AG04449 (cell line): ENCODE measurements around the gene MAPK8IP3.
"Not testable (repeated sequence)": the region's sequence is repeated elsewhere in the genome, so short reads cannot be mapped to it uniquely, and the experiment has no call there.

Experiments used
- CTCF ChIA-PET: fragments of 350-600 bp; formaldehyde crosslinking; extraction: SDS; loops from one replicate; lab custom pipeline; 2021; ENCODE audit warnings: antibody characterized with exemption; lab: Yijun Ruan, JAX
- POLR2A ChIA-PET: fragments of 400-600, 350-600 bp; formaldehyde crosslinking; extraction: SDS; loops from one replicate; lab custom pipeline; 2020; ENCODE audit warnings: antibody characterized with exemption, inconsistent platforms; lab: Yijun Ruan, JAX
- DNase-seq: peaks from one replicate; pipeline ENCODE4 v3.0.0-alpha.2; 2010; ENCODE audit warnings: low read depth, low spot score
- H3K4me3 ChIP-seq: 2 replicates; pipeline ENCODE4 v1.5.1; 2011; ENCODE audit warnings: low read depth, mild to moderate bottlenecking, control low read depth, low read length
- CTCF ChIP-seq: IDR thresholded peaks from one replicate; pipeline ENCODE4 v1.5.1; 2011; ENCODE audit warnings: mild to moderate bottlenecking, moderate library complexity, low read length, control low read depth, inconsistent platforms; ENCODE audit not compliant: insufficient read depth; ENCODE audit errors: missing control alignments

Gene MAPK8IP3

GRCh38 chr16:1691276-1691675 lies 14.7 kb upstream of the MAPK8IP3 start:
- DNase-seq: no peak
- TF ChIP-seq CTCF: no peak
- H3K4me3 ChIP-seq: no peak overlapping the region
- ChIA-PET POLR2A (interaction anchor here (1.3 kb wide), 1 partner anchor 81 kb away, joined by 3 read pairs; the partner anchor contains the start of genes EME2 and MRPS34), CTCF (interaction anchor here (0.7 to 6.2 kb wide), 7 partner anchors 9 to 74 kb away, joined by 3 to 66 read pairs (median 5); partner anchors contain the start of genes JPT2 and MAPK8IP3)

DNA sequence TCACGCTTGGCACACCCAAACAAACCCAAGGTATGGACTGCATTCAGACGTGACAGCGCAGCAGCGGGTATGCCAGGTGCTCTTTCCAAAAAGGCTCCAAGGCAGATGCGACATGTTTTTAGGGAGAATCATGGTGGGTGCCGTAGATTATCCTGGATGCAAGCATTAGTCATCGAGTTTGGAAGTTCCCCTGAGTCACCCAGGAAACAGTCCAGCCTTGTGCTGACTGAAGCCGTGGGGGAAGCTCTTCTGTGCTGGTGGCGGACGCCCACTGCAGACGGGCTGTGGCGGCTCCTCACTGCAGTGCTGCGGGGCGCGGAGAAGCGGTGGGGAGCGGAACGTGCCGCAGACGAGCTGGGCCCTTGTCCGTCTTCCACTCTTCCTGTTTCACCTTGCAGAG lies 14.0 kb upstream of the MAPK8IP3 start:
- no peak overlapping the region for H3K4me3 ChIP-seq
- ChIA-PET POLR2A (interaction anchor here (0.7 to 1.3 kb wide), 3 partner anchors 13 to 81 kb away, joined by 3 to 4 read pairs (median 3); partner anchors contain the start of genes EME2 and MRPS34), CTCF (interaction anchor here (0.9 to 6.2 kb wide), 5 partner anchors 8 to 198 kb away, joined by 3 to 66 read pairs (median 7); partner anchors contain the start of gene MAPK8IP3)
- TF ChIP-seq CTCF: no peak
- DNase-seq: no peak

- CTCF ChIA-PET: interaction anchor here (1.5 to 5.3 kb wide), 2 partner anchors 9 to 27 kb away, joined by 3 to 47 read pairs; partner anchors contain the start of gene MAPK8IP3
- no peak for TF ChIP-seq CTCF
- POLR2A ChIA-PET: no interaction called here
- no peak for DNase-seq
- no peak overlapping the region for H3K4me3 ChIP-seq
Measured at GRCh38 chr16:1696863-1697262, 9.1 kb upstream of the MAPK8IP3 start.

DNA sequence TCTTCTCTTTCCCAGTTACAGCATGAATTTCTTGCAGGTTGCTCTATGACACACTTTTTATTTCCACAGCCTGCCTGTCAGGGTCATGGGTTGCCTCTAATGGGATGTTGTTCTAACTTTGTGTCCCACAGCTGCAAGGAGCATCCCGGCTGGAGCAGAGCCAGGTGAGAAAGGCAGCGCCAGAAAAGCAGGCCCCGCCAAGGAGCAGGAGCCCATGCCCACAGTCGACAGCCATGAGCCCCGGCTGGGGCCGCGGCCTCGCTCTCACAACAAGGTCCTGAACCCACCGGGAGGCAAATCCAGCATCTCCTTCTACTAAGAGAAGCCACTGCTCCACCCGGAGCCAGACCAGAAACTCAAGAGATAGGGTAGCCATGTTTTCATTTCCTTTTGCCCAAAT lies 7.3 kb upstream of the MAPK8IP3 start:
- ChIA-PET POLR2A (no interaction called here), CTCF (interaction anchor here (1.5 kb wide), 1 partner anchor 231 kb away, joined by 3 read pairs; no protein-coding TSS in a partner anchor)
- no peak for DNase-seq
- TF ChIP-seq CTCF: no peak
- no peak overlapping the region for H3K4me3 ChIP-seq

- CTCF ChIA-PET: interaction anchor here (0.7 to 1.5 kb wide), 6 partner anchors 9 to 229 kb away, joined by 3 to 7 read pairs (median 4); no protein-coding TSS in a partner anchor
- H3K4me3 ChIP-seq: no peak overlapping the region
- no peak for TF ChIP-seq CTCF
- DNase-seq: no peak
- POLR2A ChIA-PET: no interaction called here
Measured at GRCh38 chr16:1700246-1700645, 5.7 kb upstream of the MAPK8IP3 start.

GRCh38 chr16:1701216-1701878 lies 4.6 kb upstream of the MAPK8IP3 start:
- ChIA-PET POLR2A (no interaction called here), CTCF (interaction anchor here (1.2 to 3.5 kb wide), 3 partner anchors 10 to 23 kb away, joined by 4 to 23 read pairs (median 5); no protein-coding TSS in a partner anchor)
- no peak for DNase-seq
- TF ChIP-seq CTCF: no peak
- H3K4me3 ChIP-seq: no peak overlapping the region

GRCh38 chr16:1705324-1705687 lies 689 bp upstream of the MAPK8IP3 start:
- H3K4me3 ChIP-seq: peak overlapping the region; percentile 99
- ChIA-PET POLR2A (interaction anchor here (0.7 to 1.6 kb wide), 7 partner anchors 13 to 94 kb away, joined by 3 to 8 read pairs (median 4); partner anchors contain the start of genes EME2, IFT140, JPT2 and MRPS34), CTCF (interaction anchor here (0.7 to 5.1 kb wide), 34 partner anchors 8 to 286 kb away, joined by 3 to 66 read pairs (median 4); partner anchors contain the start of genes EME2, JPT2, MRPS34 and NME3)
- DNase-seq: not testable (repeated sequence)
